HepG2 (cell line): ENCODE data around the gene FAM131A. TPM values are rescaled to one million over a fixed set of nuclear protein-coding genes. Genes with fewer than 3 reads are reported as not detected.

Source experiments
- ATAC-seq: fragments of 200-7000 bp; cut with Tn5 transposase; 3 replicates; pipeline ENCODE4 v1.9.1; 2020; ENCODE audit warnings: mild to moderate bottlenecking, moderate library complexity
- BruUV-seq: library from RNA; stranded (reverse); fragments of 400-500 nt; replicated peaks from 2 replicates; lab custom pipeline; 2021; lab: Mats Ljungman, UMichigan
- CTCF ChIA-PET: fragments of 300-600 bp; formaldehyde crosslinking; extraction: SDS; loops from one replicate; lab custom pipeline; 2021; ENCODE audit warnings: low total read pairs, inconsistent platforms, low intra/inter-chr PET ratio; lab: Yijun Ruan, JAX
- POLR2A ChIA-PET: fragments of 350-600 bp; sonication (Branson Sonifier 250); formaldehyde crosslinking; loops from one replicate; lab custom pipeline; 2020; ENCODE audit warnings: antibody characterized with exemption, inconsistent platforms; lab: Yijun Ruan, JAX
- DNase-seq: peaks from one replicate; pipeline ENCODE4 v3.0.0-alpha.2; 2015; ENCODE audit warnings: low spot score
- FAIRE-seq: peaks from 3 replicates; lab custom pipeline; 2011; peaks lifted over from hg19 to GRCh38; lab: Jason Lieb, UNC
- H2AFZ ChIP-seq: one replicate; pipeline ENCODE4 v1.6.1; 2011; ENCODE audit warnings: low read length, inconsistent platforms
- H3K27ac ChIP-seq: fragments of 300-600 bp; 3 replicates; pipeline ENCODE4 v1.8.0; 2011; ENCODE audit warnings: mixed run types, mild to moderate bottlenecking, mixed read lengths, low read length, inconsistent platforms; ENCODE audit not compliant: insufficient read depth; ENCODE audit errors: extremely low read length
- H3K27me3 ChIP-seq, 2 experiments: fragments of 200-600 bp in 1 of 2; 2 replicates in 1 of 2; 3 replicates in 1 of 2; pipeline versions ENCODE4 v1.6.0 to v1.8.0; 2011; ENCODE audit warnings: low read length in 2 of 2, mild to moderate bottlenecking in 2 of 2, moderate library complexity in 2 of 2, inconsistent platforms in 1 of 2; ENCODE audit not compliant: insufficient read depth in 2 of 2, control insufficient read depth in 1 of 2
- H3K36me3 ChIP-seq, 2 experiments: fragments of 200-600 bp in 1 of 2; replicated peaks in 1 of 2; 2 replicates in 1 of 2; 3 replicates in 1 of 2; pipeline versions ENCODE4 v1.5.1 to v1.8.0; 2011; ENCODE audit warnings: low read length in 2 of 2, inconsistent platforms in 1 of 2; ENCODE audit not compliant: insufficient read depth in 2 of 2, control insufficient read depth in 1 of 2
- H3K4me1 ChIP-seq: 2 replicates; pipeline ENCODE4 v1.5.1; 2012; ENCODE audit warnings: low read length, inconsistent platforms; ENCODE audit not compliant: insufficient read depth
- H3K4me2 ChIP-seq: 2 replicates; pipeline ENCODE4 v1.6.0; 2011; ENCODE audit warnings: low read depth, low read length, inconsistent platforms
- H3K4me3 ChIP-seq, 3 experiments: fragments of 200-600 bp in 1 of 3; sonication (generic), shearing (Covaris generic) in 1 of 3; replicated peaks in 1 of 3; 2 replicates each; pipeline ENCODE4 v1.5.1; 2011 to 2016; ENCODE audit warnings: low read length in 3 of 3, inconsistent platforms in 2 of 3, low read depth in 2 of 3, mild to moderate bottlenecking in 2 of 3, control low read depth in 1 of 3, mixed read lengths in 1 of 3; ENCODE audit not compliant: insufficient read depth in 1 of 3
- H3K79me2 ChIP-seq: one replicate; pipeline ENCODE4 v1.6.1; 2011; ENCODE audit warnings: low read length, inconsistent platforms; ENCODE audit not compliant: insufficient read depth
- H3K9ac ChIP-seq: 2 replicates; pipeline ENCODE4 v1.6.0; 2011; ENCODE audit warnings: mild to moderate bottlenecking, low read depth, low read length, inconsistent platforms; ENCODE audit not compliant: insufficient read depth
- H3K9me3 ChIP-seq: 2 replicates; pipeline ENCODE4 v1.5.1; 2012; ENCODE audit warnings: mild to moderate bottlenecking, low read length
- H4K20me1 ChIP-seq: 2 replicates; pipeline ENCODE4 v1.6.0; 2011; ENCODE audit warnings: inconsistent platforms, mild to moderate bottlenecking, low read length, moderate library complexity; ENCODE audit not compliant: insufficient read depth
- HCFC1 ChIP-seq: fragments of 150-350 bp; IDR thresholded peaks from 2 replicates; pipeline ENCODE4 v1.6.1; 2014; ENCODE audit warnings: low read depth, low read length
- NBN ChIP-seq: fragments of 450-650 bp; conservative IDR thresholded peaks from 2 replicates; pipeline ENCODE4 v1.6.1; 2017
- POLR2G ChIP-seq: fragments of 200-400 bp; formaldehyde crosslinking; IDR thresholded peaks from 2 replicates; pipeline ENCODE4 v1.6.1; 2018; ENCODE audit warnings: mild to moderate bottlenecking, low read depth, low read length, moderate library complexity
- ZBTB2 ChIP-seq: sonication (generic); formaldehyde crosslinking; IDR thresholded peaks from 2 replicates; pipeline ENCODE4 v1.8.0; 2022; ENCODE audit warnings: low read depth, missing genetic modification reagents
- ZNF687 ChIP-seq: sonication (generic); formaldehyde crosslinking; IDR thresholded peaks from 2 replicates; pipeline ENCODE4 v1.5.1; 2020; ENCODE audit warnings: mild to moderate bottlenecking, missing genetic modification reagents, moderate library complexity
- WGBS: methylation state at CpG from one replicate; pipeline ENCODE4 v1.1.6; 2017; ENCODE audit warnings: low lambda C conversion rate; 5-methylcytosine and 5-hydroxymethylcytosine counted together
- in situ Hi-C: cut with HindIII; loops from 2 replicates; pipeline ENCODE4 v1.10.0; 2017; ENCODE audit warnings: low pct_unique_long_range_greater_than_20kb; ENCODE audit not compliant: extremely low pct_ligation_motif_present
- intact Hi-C: fragments of 100-400 bp; cut with micrococcal nuclease; formaldehyde crosslinking; loops from one replicate; pipeline ENCODE4 v1.10.0; 2022; ENCODE audit not compliant: unreplicated experiment
- polyA plus RNA-seq, 8 experiments: library from polyadenylated mRNA; depleted of rRNA in 3 of 8; stranded (reverse) in 7 of 8; unstranded in 1 of 8; fragments of >200 nt; fragmentation: Illumina TruSeq in 4 of 8; extraction: Trizol in 4 of 8; gene quantifications; 2 replicates each; pipeline versions ENCODE4 v1.2.1 to v1.2.3, GENCODE V29; 2011 to 2016; ENCODE audit warnings: low read depth in 4 of 8, missing spikeins in 1 of 8, mixed read lengths in 1 of 8; ENCODE audit not compliant: insufficient read depth in 1 of 8
- total RNA-seq, 5 experiments: library from RNA; depleted of rRNA; stranded (reverse); fragments of >200 nt; fragmentation: Illumina TruSeq; extraction: Trizol; gene quantifications; 2 replicates each; pipeline ENCODE4 v1.2.3, GENCODE V29; 2016; ENCODE audit warnings: low read depth in 1 of 5

The FAM131A gene
- total and polyA plus RNA-seq, 2 of the 13 experiments (the other 11 are each of a cell fraction or from before 2014, with no cell fraction given), result 9.2 to 9.3 TPM

DNA sequence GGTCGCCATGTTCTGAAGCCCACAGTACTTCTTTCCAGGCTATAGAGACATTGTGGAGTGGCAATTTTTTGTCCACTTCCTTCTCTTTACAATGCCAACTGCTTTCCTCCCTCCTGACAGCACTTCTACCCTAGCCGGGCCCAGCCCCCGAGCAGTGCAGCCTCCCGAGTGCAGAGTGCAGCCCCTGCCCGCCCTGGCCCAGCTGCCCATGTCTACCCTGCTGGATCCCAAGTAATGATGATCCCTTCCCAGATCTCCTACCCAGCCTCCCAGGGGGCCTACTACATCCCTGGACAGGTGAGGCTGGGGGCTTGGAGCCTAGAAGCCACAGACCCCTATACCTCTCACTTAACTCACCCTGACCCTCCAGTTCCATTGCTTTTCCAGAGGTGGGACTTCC, 20.2 kb upstream of the FAM131A start:
- TF ChIP-seq HCFC1, result no peak
- no peak for TF ChIP-seq ZBTB2
- TF ChIP-seq NBN, result no peak
- TF ChIP-seq ZNF687 (CRISPR knock-in tag), result peak; percentile 39
- TF ChIP-seq POLR2G, result peak; percentile 17; the same call in 1 of the 2 replicates
- Histone ChIP-seq H3K4me1 (peaks cover 44% of the 10 kb centered on the region), H3K27ac (no peak overlapping the region), H3K79me2 (peaks cover 56% of the 10 kb centered on the region), H3K9me3 (no peaks in the 10 kb centered on the region), H2AFZ (no peak overlapping the region), H4K20me1 (peaks cover 38% of the 10 kb centered on the region), H3K27me3 (no peaks in the 10 kb centered on the region; a peak in 1 of 5 replicates), H3K36me3 (peaks cover 25 to 55% of the 10 kb centered on the region in 2 experiments), H3K4me2 (peak overlapping the region; percentile 94), H3K4me3 (peak overlapping the region in 2 of 3 experiments; percentile 68 to 86; a peak in 3 of 6 replicates), H3K9ac (no peak overlapping the region)
- FAIRE-seq (no peak), DNase-seq (no peak), ATAC-seq (no peak)
- POLR2A ChIA-PET, result interaction anchor here (1.5 kb wide), 2 partner anchors 16 to 20 kb away, joined by 3 to 5 read pairs; partner anchors contain the start of gene FAM131A
- in situ Hi-C loops (no loop called here), intact Hi-C loops (no loop called here)
- BruUV-seq, result TSS peak; percentile 41
- WGBS, result 80% methylated on average over 2 of the region's 5 CpGs
- CTCF ChIA-PET, result no interaction called here
